ENCODE measurements around the gene RNF152. TPM values are rescaled to one million over a fixed set of nuclear protein-coding genes. Genes with fewer than 3 reads are reported as not detected.

RNF152 gene
- total RNA-seq, 1 experiment from 2014 or later = 2.3 TPM

DNA sequence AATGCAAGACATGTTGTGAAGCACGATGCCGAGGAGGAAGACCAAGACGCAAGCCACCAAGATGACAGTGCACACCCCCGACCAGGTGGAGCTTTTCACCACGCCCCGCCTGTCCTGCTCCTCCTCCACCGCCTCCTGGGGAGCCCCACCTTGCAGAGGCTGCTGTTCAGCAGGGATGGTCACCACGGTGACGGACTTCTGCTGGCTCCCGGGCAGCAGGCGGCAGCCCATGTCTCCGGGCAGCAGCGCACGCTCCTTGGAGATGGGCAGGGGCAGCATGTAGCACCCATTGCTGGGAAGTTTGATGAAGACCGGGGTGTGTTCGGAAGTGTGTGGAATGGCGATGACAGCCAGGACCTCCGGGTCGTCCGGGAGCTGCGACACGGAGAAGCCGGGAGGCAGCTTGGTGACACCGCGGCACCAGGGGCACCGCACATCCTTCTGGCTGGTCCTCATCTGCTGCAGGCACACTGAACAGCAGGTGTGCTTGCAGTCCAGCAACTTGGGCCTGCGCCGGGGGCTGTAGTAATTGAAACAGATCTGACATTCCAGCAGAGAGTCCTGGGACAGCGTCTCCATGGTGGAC, 76.8 kb downstream of the RNF152 start:
- no peak overlapping the region for H3K18ac ChIP-seq (ENCODE audit: insufficient read length, low read depth, low read length)
- no peak overlapping the region for H3K4ac ChIP-seq (ENCODE audit: low read depth, low read length)
- no peaks in the 10 kb centered on the region for H3K79me1 ChIP-seq (ENCODE audit: insufficient read depth, low read depth, low read length, poor library complexity, severe bottlenecking)
- H3T11ph ChIP-seq (ENCODE audit: low read length) = no peak overlapping the region
- H3K4me2 ChIP-seq (ENCODE audit: insufficient read depth, insufficient read length, low read length) = no peak overlapping the region
- H2BK120ac ChIP-seq (ENCODE audit: low read depth, low read length, poor library complexity, severe bottlenecking) = no peak overlapping the region
- no peak overlapping the region for H3K27ac Mint-ChIP-seq
- no peak for DNase-seq
- H3K9me3 ChIP-seq (ENCODE audit: control insufficient read depth, low read depth, low read length) = no peaks in the 10 kb centered on the region
- H4K20me1 ChIP-seq (ENCODE audit: control insufficient read depth, insufficient read depth, insufficient read length) = no peaks in the 10 kb centered on the region
- no peak overlapping the region for H2BK15ac ChIP-seq (ENCODE audit: low read depth, low read length)
- no peak overlapping the region for H2AK5ac ChIP-seq (ENCODE audit: insufficient read length, low read length)
- H2BK5ac ChIP-seq (ENCODE audit: insufficient read length, low read length) = no peak overlapping the region
- no peaks in the 10 kb centered on the region for H3K79me2 ChIP-seq (ENCODE audit: insufficient read depth, low read length)
- H3K4me1 ChIP-seq (ENCODE audit: insufficient read depth, low read length) = no peaks in the 10 kb centered on the region
- H3K23ac ChIP-seq (ENCODE audit: insufficient read length, low read depth, low read length) = no peak overlapping the region
- H3K56ac ChIP-seq (ENCODE audit: insufficient read length, low read depth, low read length) = no peak overlapping the region
- no peak overlapping the region for H4K91ac ChIP-seq (ENCODE audit: insufficient read length, low read depth, low read length)
- no peaks in the 10 kb centered on the region for H3K27me3 Mint-ChIP-seq (ENCODE audit: low read depth)
- no peaks in the 10 kb centered on the region for H3K23me2 ChIP-seq (ENCODE audit: insufficient read length, low read depth, low read length, poor library complexity, severe bottlenecking)
- H2BK12ac ChIP-seq (ENCODE audit: insufficient read length, low read depth, low read length) = no peak overlapping the region
- H3K9me3 Mint-ChIP-seq = no peaks in the 10 kb centered on the region
- H4K8ac ChIP-seq (replicated peaks; ENCODE audit: insufficient read length, low read depth, low read length) = no peak overlapping the region
- H3K36me3 Mint-ChIP-seq (ENCODE audit: insufficient read depth in 1 of 3, low read depth in 3 of 3) = peaks cover 2 to 10% (median 3%) of the 10 kb centered on the region in 3 experiments; a peak in 3 of 7 replicates
- H4K5ac ChIP-seq (ENCODE audit: insufficient read length, low read depth, low read length) = no peak overlapping the region
- no peak overlapping the region; the same call in 1 of the 2 replicates for H3K14ac ChIP-seq (ENCODE audit: insufficient read depth, low read length)
- H3K27ac ChIP-seq (ENCODE audit: insufficient read length, low read depth, low read length) = no peak overlapping the region
- no CpG with 5 or more reads among the region's 29 CpGs for WGBS (ENCODE audit: extremely low coverage, insufficient read length, low lambda C conversion rate)
- H2AFZ ChIP-seq (ENCODE audit: low read length) = no peak overlapping the region
- no peak overlapping the region for H2BK20ac ChIP-seq (ENCODE audit: low read depth, low read length, poor library complexity, severe bottlenecking)
- TF ChIP-seq, protein P1, sequence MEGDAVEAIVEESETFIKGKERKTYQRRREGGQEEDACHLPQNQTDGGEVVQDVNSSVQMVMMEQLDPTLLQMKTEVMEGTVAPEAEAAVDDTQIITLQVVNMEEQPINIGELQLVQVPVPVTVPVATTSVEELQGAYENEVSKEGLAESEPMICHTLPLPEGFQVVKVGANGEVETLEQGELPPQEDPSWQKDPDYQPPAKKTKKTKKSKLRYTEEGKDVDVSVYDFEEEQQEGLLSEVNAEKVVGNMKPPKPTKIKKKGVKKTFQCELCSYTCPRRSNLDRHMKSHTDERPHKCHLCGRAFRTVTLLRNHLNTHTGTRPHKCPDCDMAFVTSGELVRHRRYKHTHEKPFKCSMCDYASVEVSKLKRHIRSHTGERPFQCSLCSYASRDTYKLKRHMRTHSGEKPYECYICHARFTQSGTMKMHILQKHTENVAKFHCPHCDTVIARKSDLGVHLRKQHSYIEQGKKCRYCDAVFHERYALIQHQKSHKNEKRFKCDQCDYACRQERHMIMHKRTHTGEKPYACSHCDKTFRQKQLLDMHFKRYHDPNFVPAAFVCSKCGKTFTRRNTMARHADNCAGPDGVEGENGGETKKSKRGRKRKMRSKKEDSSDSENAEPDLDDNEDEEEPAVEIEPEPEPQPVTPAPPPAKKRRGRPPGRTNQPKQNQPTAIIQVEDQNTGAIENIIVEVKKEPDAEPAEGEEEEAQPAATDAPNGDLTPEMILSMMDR (conservative IDR thresholded peaks at IDR 0.05) = no peak
- H3K4me1 Mint-ChIP-seq = no peaks in the 10 kb centered on the region
- no peaks in the 10 kb centered on the region for H3K27me3 ChIP-seq (ENCODE audit: insufficient read depth, low read length)
- no peak overlapping the region for H3K4me3 Mint-ChIP-seq
- no peak overlapping the region for H3K9ac ChIP-seq (ENCODE audit: extremely low read depth, insufficient read length, low read length)
